Measurements from ENCODE around the gene KRT14. TPM values are rescaled to one million over a fixed set of nuclear protein-coding genes. Genes with fewer than 3 reads are reported as not detected.
A peak's percentile ranks its signal among the peaks of the same experiment; 100 is the strongest.

The KRT14 gene
- total RNA-seq, 1 experiment from 2014 or later: not detected

GRCh38 chr17:41579484-41580243, 7.0 kb downstream of the KRT14 start:
- DNase-seq: peak; percentile 98
- Histone ChIP-seq H3K4me1 (ENCODE audit: insufficient read depth, low read length) (no peaks in the 10 kb centered on the region; the same call in 1 of the 2 replicates), H3K56ac (ENCODE audit: insufficient read length, low read depth, low read length) (no peak overlapping the region), H4K91ac (ENCODE audit: insufficient read length, low read depth, low read length) (no peak overlapping the region), H3T11ph (ENCODE audit: low read length) (no peak overlapping the region), H3K79me1 (ENCODE audit: insufficient read depth, low read depth, low read length, poor library complexity, severe bottlenecking) (no peaks in the 10 kb centered on the region), H3K18ac (ENCODE audit: insufficient read length, low read depth, low read length) (peak overlapping the region; percentile 22), H3K23me2 (ENCODE audit: insufficient read length, low read depth, low read length, poor library complexity, severe bottlenecking) (no peaks in the 10 kb centered on the region), H3K9ac (ENCODE audit: extremely low read depth, insufficient read length, low read length) (no peak overlapping the region), H3K79me2 (ENCODE audit: insufficient read depth, low read length) (no peaks in the 10 kb centered on the region), H3K27me3 (ENCODE audit: insufficient read depth, low read length) (no peaks in the 10 kb centered on the region), H2BK5ac (ENCODE audit: insufficient read length, low read length) (no peak overlapping the region), H3K9me3 (ENCODE audit: control insufficient read depth, low read depth, low read length) (no peaks in the 10 kb centered on the region), H4K20me1 (ENCODE audit: control insufficient read depth, insufficient read depth, insufficient read length) (no peaks in the 10 kb centered on the region), H2BK20ac (ENCODE audit: low read depth, low read length, poor library complexity, severe bottlenecking) (no peak overlapping the region), H4K8ac (replicated peaks; ENCODE audit: insufficient read length, low read depth, low read length) (no peak overlapping the region), H4K5ac (ENCODE audit: insufficient read length, low read depth, low read length) (peak overlapping the region; percentile 1), H2AFZ (ENCODE audit: low read length) (peak overlapping the region; percentile 82), H3K4me2 (ENCODE audit: insufficient read depth, insufficient read length, low read length) (no peak overlapping the region), H3K14ac (ENCODE audit: insufficient read depth, low read length) (peak overlapping the region; percentile 50), H3K23ac (ENCODE audit: insufficient read length, low read depth, low read length) (no peak overlapping the region), H3K4ac (ENCODE audit: low read depth, low read length) (no peak overlapping the region), H2AK5ac (ENCODE audit: insufficient read length, low read length) (no peak overlapping the region), H2BK12ac (ENCODE audit: insufficient read length, low read depth, low read length) (no peak overlapping the region), H3K27ac (ENCODE audit: insufficient read length, low read depth, low read length) (no peak overlapping the region), H2BK120ac (ENCODE audit: low read depth, low read length, poor library complexity, severe bottlenecking) (no peak overlapping the region), H2BK15ac (ENCODE audit: low read depth, low read length) (no peak overlapping the region)
- H3K36me3 Mint-ChIP-seq (ENCODE audit: insufficient read depth in 1 of 3, low read depth in 3 of 3): no peaks in the 10 kb centered on the region; a peak in 1 of 7 replicates
- 0 out of 7 replicates have a peak overlapping the region, but pooled peaks of 1 of the 3 experiments have one; percentile 59 for H3K27ac Mint-ChIP-seq
- no peak overlapping the region for H3K4me3 Mint-ChIP-seq
- peak; percentile 89 for TF ChIP-seq CTCF (conservative IDR thresholded peaks at IDR 0.05)
- no CpG with 5 or more reads among the region's 18 CpGs for WGBS (ENCODE audit: extremely low coverage, insufficient read length, low lambda C conversion rate)
- peaks cover 9 to 13% of the 10 kb centered on the region in 2 experiments for H3K4me1 Mint-ChIP-seq
- peaks cover 0 to 4% of the 10 kb centered on the region in 2 experiments; a peak in 1 of 5 replicates for H3K9me3 Mint-ChIP-seq
- H3K27me3 Mint-ChIP-seq (ENCODE audit: low read depth): peaks cover 39% of the 10 kb centered on the region

Data from H9 (cell line).